BE2C (cell line): ENCODE results near the gene NPSR1.

Source experiments
- DNase-seq: peaks from one replicate; pipeline ENCODE4 v3.0.0-alpha.2; 2020
- H3K27me3 ChIP-seq: fragments of 250-450 bp; sonication (Bioruptor Pico); 2 replicates; pipeline ENCODE4 v1.5.1; 2020; ENCODE audit warnings: mild to moderate bottlenecking
- H3K36me3 ChIP-seq: fragments of 250-450 bp; sonication (Bioruptor Pico); 2 replicates; pipeline ENCODE4 v1.5.1; 2020; ENCODE audit warnings: mild to moderate bottlenecking
- H3K4me1 ChIP-seq: fragments of 250-450 bp; sonication (Bioruptor Pico); 2 replicates; pipeline ENCODE4 v1.5.1; 2020
- H3K4me3 ChIP-seq: 2 replicates; pipeline ENCODE4 v1.5.1; 2011; ENCODE audit warnings: low read depth, low read length
- H3K9me3 ChIP-seq: fragments of 250-450 bp; sonication (Bioruptor Pico); 2 replicates; pipeline ENCODE4 v1.5.1; 2020
- TF ChIP-seq, protein P1 (sequence below): IDR thresholded peaks from 2 replicates; pipeline ENCODE4 v1.5.1; 2012; ENCODE audit warnings: mild to moderate bottlenecking, low read depth, low read length

NPSR1 gene

DNA sequence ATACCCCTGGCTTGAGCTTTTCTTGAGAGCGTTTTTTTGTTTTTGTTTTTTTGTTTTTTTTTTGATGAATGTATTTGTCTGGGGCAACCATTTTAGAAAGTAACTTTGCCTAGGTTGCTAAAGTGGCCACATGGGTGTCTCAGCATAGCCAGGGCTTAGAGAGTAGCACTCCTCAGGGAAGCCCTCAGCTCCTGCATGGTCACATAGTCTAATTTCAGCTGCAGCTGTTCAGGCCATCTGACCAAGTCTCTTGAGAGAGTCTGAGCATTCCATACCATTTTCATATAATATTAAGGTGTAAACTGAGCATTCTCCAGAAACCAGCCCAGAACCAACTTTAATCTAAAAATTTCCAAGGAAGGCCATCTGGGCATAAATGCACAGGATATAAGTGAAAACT lies 186.4 kb downstream of the NPSR1 start:
- H3K4me1 ChIP-seq: no peaks in the 10 kb centered on the region
- no peaks in the 10 kb centered on the region for H3K36me3 ChIP-seq
- TF ChIP-seq, protein P1, sequence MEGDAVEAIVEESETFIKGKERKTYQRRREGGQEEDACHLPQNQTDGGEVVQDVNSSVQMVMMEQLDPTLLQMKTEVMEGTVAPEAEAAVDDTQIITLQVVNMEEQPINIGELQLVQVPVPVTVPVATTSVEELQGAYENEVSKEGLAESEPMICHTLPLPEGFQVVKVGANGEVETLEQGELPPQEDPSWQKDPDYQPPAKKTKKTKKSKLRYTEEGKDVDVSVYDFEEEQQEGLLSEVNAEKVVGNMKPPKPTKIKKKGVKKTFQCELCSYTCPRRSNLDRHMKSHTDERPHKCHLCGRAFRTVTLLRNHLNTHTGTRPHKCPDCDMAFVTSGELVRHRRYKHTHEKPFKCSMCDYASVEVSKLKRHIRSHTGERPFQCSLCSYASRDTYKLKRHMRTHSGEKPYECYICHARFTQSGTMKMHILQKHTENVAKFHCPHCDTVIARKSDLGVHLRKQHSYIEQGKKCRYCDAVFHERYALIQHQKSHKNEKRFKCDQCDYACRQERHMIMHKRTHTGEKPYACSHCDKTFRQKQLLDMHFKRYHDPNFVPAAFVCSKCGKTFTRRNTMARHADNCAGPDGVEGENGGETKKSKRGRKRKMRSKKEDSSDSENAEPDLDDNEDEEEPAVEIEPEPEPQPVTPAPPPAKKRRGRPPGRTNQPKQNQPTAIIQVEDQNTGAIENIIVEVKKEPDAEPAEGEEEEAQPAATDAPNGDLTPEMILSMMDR: no peak
- no peaks in the 10 kb centered on the region for H3K27me3 ChIP-seq
- DNase-seq: no peak
- H3K4me3 ChIP-seq: no peak overlapping the region
- no peaks in the 10 kb centered on the region for H3K9me3 ChIP-seq

DNA sequence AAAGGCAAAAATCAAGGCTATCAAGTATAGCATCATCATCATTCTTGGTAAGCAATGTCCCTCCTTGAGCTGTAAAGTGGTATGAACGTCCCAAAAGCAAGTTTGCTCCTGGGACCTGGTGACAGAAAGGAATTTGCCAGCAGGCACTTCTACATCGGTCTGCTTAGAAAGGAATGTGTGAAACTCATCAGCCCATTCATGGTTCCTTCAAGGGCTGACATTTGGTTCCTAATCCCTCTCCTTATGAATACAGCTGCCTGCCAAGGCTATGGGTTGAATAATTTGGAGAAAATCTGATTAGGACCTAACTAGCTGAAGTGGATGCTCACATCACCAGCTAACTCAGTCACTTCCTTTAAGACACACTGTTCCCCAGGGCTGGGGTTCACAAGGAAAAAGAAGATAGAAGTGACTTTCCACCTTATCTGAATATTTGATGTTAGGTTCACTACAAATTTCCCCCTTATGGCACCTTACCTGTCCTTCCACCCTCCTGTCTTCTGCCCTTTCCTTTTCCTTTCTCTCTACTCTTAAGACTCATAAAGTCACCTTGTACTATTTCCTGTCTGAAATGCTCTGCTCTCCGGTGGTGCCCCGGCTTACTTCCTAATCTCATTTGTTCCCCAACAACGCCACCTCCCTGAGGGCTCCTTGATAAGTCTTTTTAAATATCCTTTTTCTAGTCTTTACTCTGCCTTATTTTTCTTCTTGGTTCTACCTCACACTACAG lies 187.1 kb downstream of the NPSR1 start:
- Histone ChIP-seq H3K36me3 (no peaks in the 10 kb centered on the region), H3K4me1 (no peaks in the 10 kb centered on the region), H3K4me3 (no peak overlapping the region), H3K9me3 (no peaks in the 10 kb centered on the region), H3K27me3 (no peaks in the 10 kb centered on the region)
- TF ChIP-seq, protein P1: no peak
- DNase-seq: no peak

DNA sequence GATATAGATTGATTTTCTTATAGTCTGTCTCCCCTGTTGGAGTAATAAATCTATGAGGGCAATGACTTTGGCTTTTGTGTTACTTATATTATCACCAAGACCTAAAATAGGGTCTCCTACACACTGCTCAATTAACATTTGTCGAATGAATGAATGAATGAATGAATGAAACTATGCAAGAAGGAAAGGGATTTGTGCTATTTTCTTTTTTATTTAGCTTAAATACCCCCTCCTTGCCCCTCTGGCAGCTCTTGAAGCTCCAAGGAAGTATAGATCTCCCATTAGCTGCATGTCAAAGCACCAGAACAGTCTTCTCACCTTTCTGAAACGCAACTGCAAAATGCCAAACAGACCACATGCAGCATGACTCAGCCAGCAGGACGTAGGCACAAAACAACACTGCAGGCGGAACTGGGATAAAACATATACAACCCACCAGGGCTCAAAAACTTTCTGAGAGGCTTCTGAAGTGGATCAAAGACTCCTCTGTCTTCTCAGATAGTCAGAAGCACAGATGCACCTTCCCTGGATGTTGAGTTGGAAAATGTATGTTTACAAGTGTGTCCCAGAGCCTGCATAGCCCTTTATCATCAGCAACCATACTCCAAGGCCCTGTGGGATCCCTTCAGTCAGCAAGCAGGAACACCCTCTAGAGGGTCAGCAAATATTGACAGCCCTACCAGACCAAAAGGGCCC lies 187.8 kb downstream of the NPSR1 start:
- no peak overlapping the region for H3K4me3 ChIP-seq
- H3K4me1 ChIP-seq: no peaks in the 10 kb centered on the region
- TF ChIP-seq, protein P1: no peak
- no peaks in the 10 kb centered on the region for H3K9me3 ChIP-seq
- H3K27me3 ChIP-seq: no peaks in the 10 kb centered on the region
- H3K36me3 ChIP-seq: no peaks in the 10 kb centered on the region
- DNase-seq: no peak

DNA sequence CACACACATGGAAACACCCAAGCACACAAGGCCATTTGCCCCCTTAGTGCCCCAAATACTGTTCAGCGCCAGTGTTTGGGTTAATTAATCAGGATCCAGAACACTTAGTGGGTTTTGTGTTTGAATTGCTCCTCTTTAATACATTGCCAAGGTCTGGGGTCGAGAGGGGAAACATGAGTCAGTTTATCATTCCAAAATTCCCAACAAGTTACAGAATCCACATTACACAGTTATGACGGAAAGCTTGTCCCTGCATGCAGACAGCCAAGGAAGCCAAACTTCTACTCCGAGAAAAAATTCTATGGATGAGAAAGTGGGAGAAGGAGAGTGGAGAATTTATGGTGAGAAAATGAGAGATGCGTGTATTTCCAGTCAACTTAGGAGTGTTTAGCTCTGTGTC lies 189.0 kb downstream of the NPSR1 start:
- no peak overlapping the region for H3K4me3 ChIP-seq
- H3K36me3 ChIP-seq: no peaks in the 10 kb centered on the region
- no peaks in the 10 kb centered on the region; the same call in 1 of the 2 replicates for H3K27me3 ChIP-seq
- no peaks in the 10 kb centered on the region for H3K4me1 ChIP-seq
- TF ChIP-seq, protein P1: no peak
- no peak for DNase-seq
- no peaks in the 10 kb centered on the region for H3K9me3 ChIP-seq

DNA sequence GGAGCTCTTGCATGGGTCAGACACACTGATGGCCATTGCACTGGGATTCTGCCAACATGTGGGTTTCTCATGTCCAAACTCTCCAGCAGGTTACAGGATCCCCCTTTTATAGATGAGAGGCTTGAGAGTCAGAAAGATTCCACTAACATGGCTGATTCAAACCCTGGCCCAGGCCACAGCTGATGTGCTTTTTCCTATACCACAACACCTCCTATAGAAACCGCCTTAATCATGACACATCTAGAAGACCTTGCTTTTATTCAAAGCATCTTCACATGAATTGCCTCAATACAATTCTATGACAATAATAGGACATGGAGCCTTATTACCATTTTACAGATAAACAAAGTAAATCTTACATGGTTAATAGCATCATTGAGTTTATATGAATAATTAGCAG lies 190.7 kb downstream of the NPSR1 start:
- Histone ChIP-seq H3K4me1 (no peaks in the 10 kb centered on the region), H3K36me3 (no peaks in the 10 kb centered on the region), H3K27me3 (no peaks in the 10 kb centered on the region; the same call in 1 of the 2 replicates), H3K9me3 (no peaks in the 10 kb centered on the region), H3K4me3 (no peak overlapping the region)
- TF ChIP-seq, protein P1: no peak
- no peak for DNase-seq
